Measurements from ENCODE around the gene RHBDL1. TPM values are rescaled to one million over a fixed set of nuclear protein-coding genes. Genes with fewer than 3 reads are reported as not detected.
A peak's percentile ranks its signal among the peaks of the same experiment; 100 is the strongest.

RHBDL1 gene
- total and polyA plus RNA-seq, 2 donors (not counting 1 experiment from before 2014, with no cell fraction given) = 0.76 to 7.1 TPM

GRCh38 chr16:652454-653305, 22.8 kb upstream of the RHBDL1 start:
- peaks cover 6% of the 10 kb centered on the region for H3K79me2 ChIP-seq (ENCODE audit: control insufficient read depth, insufficient read depth, low read length)
- no peak overlapping the region for H3K27ac ChIP-seq (ENCODE audit: insufficient read depth, low read length)
- peak in 1 of 2 donors; percentile 59 for DNase-seq (ENCODE audit: low read depth in 2 of 2)

GRCh38 chr16:654034-654433, 21.4 kb upstream of the RHBDL1 start:
- Histone ChIP-seq H3K79me2 (ENCODE audit: control insufficient read depth, insufficient read depth, low read length) (no peaks in the 10 kb centered on the region), H3K4me2 (ENCODE audit: extremely low read depth, insufficient read depth, low read length) (no peak overlapping the region), H4K20me1 (ENCODE audit: control insufficient read depth, extremely low read depth, insufficient read depth, low read length) (no peaks in the 10 kb centered on the region), H3K27ac (ENCODE audit: insufficient read depth, low read length) (no peak overlapping the region), H3K4me3 (replicated peaks in 1 of 4; ENCODE audit: control extremely low read depth in 1 of 4, insufficient read depth in 1 of 4, low read depth in 3 of 4, low read length in 4 of 4) (no peak overlapping the region), H3K36me3 (ENCODE audit: control insufficient read depth, insufficient read depth, low read length) (peaks cover 17% of the 10 kb centered on the region), H3K27me3 (ENCODE audit: control insufficient read depth, insufficient read depth, low read length) (no peaks in the 10 kb centered on the region), H2AFZ (ENCODE audit: low read length) (no peak overlapping the region), H3K4me1 (ENCODE audit: control insufficient read depth, extremely low read depth, insufficient read depth, low read length) (peaks cover 3% of the 10 kb centered on the region), H3K9ac (ENCODE audit: insufficient read depth, low read length) (no peak overlapping the region), H3K9me3 (ENCODE audit: control insufficient read depth, insufficient read depth, low read depth, low read length) (no peaks in the 10 kb centered on the region)
- TF ChIP-seq EZH2 (IDR thresholded peaks at IDR 0.05; ENCODE audit: low read length, missing control alignments) (no peak), CTCF (conservative IDR thresholded peaks at IDR 0.05 in 1 of 2, IDR thresholded peaks at IDR 0.05 in 1 of 2; ENCODE audit: low read depth in 1 of 2, low read length in 2 of 2) (no peak)
- no peak for DNase-seq (ENCODE audit: low read depth in 2 of 2)

More at GRCh38 chr16:652454-653305, 22.8 kb upstream of the RHBDL1 start:
- Histone ChIP-seq H3K4me1 (ENCODE audit: control insufficient read depth, extremely low read depth, insufficient read depth, low read length) (peaks cover 7% of the 10 kb centered on the region), H3K4me2 (ENCODE audit: extremely low read depth, insufficient read depth, low read length) (no peak overlapping the region), H3K9ac (ENCODE audit: insufficient read depth, low read length) (no peak overlapping the region), H3K9me3 (ENCODE audit: control insufficient read depth, insufficient read depth, low read depth, low read length) (no peaks in the 10 kb centered on the region), H4K20me1 (ENCODE audit: control insufficient read depth, extremely low read depth, insufficient read depth, low read length) (no peaks in the 10 kb centered on the region), H3K4me3 (replicated peaks in 1 of 4; ENCODE audit: control extremely low read depth in 1 of 4, insufficient read depth in 1 of 4, low read depth in 3 of 4, low read length in 4 of 4) (no peak overlapping the region), H3K27me3 (ENCODE audit: control insufficient read depth, insufficient read depth, low read length) (no peaks in the 10 kb centered on the region), H2AFZ (ENCODE audit: low read length) (no peak overlapping the region), H3K36me3 (ENCODE audit: control insufficient read depth, insufficient read depth, low read length) (peaks cover 12% of the 10 kb centered on the region)
- TF ChIP-seq CTCF (conservative IDR thresholded peaks at IDR 0.05 in 1 of 2, IDR thresholded peaks at IDR 0.05 in 1 of 2; ENCODE audit: low read depth in 1 of 2, low read length in 2 of 2) = no peak
- no peak for TF ChIP-seq EZH2 (IDR thresholded peaks at IDR 0.05; ENCODE audit: low read length, missing control alignments)

- Histone ChIP-seq H3K27me3 (ENCODE audit: control insufficient read depth, insufficient read depth, low read length) (no peaks in the 10 kb centered on the region), H3K9ac (ENCODE audit: insufficient read depth, low read length) (no peak overlapping the region), H2AFZ (ENCODE audit: low read length) (no peak overlapping the region), H3K4me1 (ENCODE audit: control insufficient read depth, extremely low read depth, insufficient read depth, low read length) (no peaks in the 10 kb centered on the region), H3K4me3 (replicated peaks in 1 of 4; ENCODE audit: control extremely low read depth in 1 of 4, insufficient read depth in 1 of 4, low read depth in 3 of 4, low read length in 4 of 4) (no peak overlapping the region), H3K79me2 (ENCODE audit: control insufficient read depth, insufficient read depth, low read length) (no peaks in the 10 kb centered on the region), H3K4me2 (ENCODE audit: extremely low read depth, insufficient read depth, low read length) (no peak overlapping the region), H3K27ac (ENCODE audit: insufficient read depth, low read length) (no peak overlapping the region), H3K36me3 (ENCODE audit: control insufficient read depth, insufficient read depth, low read length) (peaks cover 17% of the 10 kb centered on the region), H3K9me3 (ENCODE audit: control insufficient read depth, insufficient read depth, low read depth, low read length) (no peaks in the 10 kb centered on the region), H4K20me1 (ENCODE audit: control insufficient read depth, extremely low read depth, insufficient read depth, low read length) (no peaks in the 10 kb centered on the region)
- TF ChIP-seq EZH2 (IDR thresholded peaks at IDR 0.05; ENCODE audit: low read length, missing control alignments) = no peak
- no peak for TF ChIP-seq CTCF (conservative IDR thresholded peaks at IDR 0.05 in 1 of 2, IDR thresholded peaks at IDR 0.05 in 1 of 2; ENCODE audit: low read depth in 1 of 2, low read length in 2 of 2)
- no peak for DNase-seq (ENCODE audit: low read depth in 2 of 2)
These were observed 18.0 kb upstream of the RHBDL1 start for GRCh38 chr16:657487-657886.

Data from fibroblast of lung (primary cell).